ENCODE measurements around the gene HBZ. TPM values are rescaled to one million over a fixed set of nuclear protein-coding genes. Genes with fewer than 3 reads are reported as not detected.
"Not testable (repeated sequence)": the region's sequence is repeated elsewhere in the genome, so short reads cannot be mapped to it uniquely, and the experiment has no call there.

HBZ gene
- total and polyA plus RNA-seq, 3 donors from 2014 or later = 1.1 to 9.0 (median 3.7) TPM

- DNase-seq = no peak
- no peaks in the 10 kb centered on the region for H3K36me3 ChIP-seq (ENCODE audit: low read depth, missing control alignments)
- H3K27ac ChIP-seq = no peak overlapping the region
- no peaks in the 10 kb centered on the region for H3K9me3 ChIP-seq
- WGBS, 2 donors = 46 to 50% methylated on average over 5 to 6 of the region's 6 CpGs
- peaks cover 4% of the 10 kb centered on the region for H3K27me3 ChIP-seq
- H3K4me1 ChIP-seq = peaks cover 15% of the 10 kb centered on the region
- intact Hi-C loops (cut with DNase I; ENCODE audit: low total_unique reads) = no loop called here
- no peak overlapping the region for H3K4me3 ChIP-seq
- TF ChIP-seq CTCF (IDR thresholded peaks at IDR 0.05) (no peak), POLR2A (IDR thresholded peaks at IDR 0.05) (no peak)
Observed at GRCh38 chr16:168424-168823, 16.0 kb downstream of the HBZ start.

GRCh38 chr16:169014-169413 lies 16.6 kb downstream of the HBZ start:
- no peak for DNase-seq
- Histone ChIP-seq H3K9me3 (no peaks in the 10 kb centered on the region), H3K36me3 (ENCODE audit: low read depth, missing control alignments) (no peaks in the 10 kb centered on the region), H3K4me3 (no peak overlapping the region), H3K27ac (no peak overlapping the region), H3K4me1 (peaks cover 15% of the 10 kb centered on the region), H3K27me3 (peaks cover 4% of the 10 kb centered on the region)
- TF ChIP-seq CTCF (IDR thresholded peaks at IDR 0.05) (no peak), POLR2A (IDR thresholded peaks at IDR 0.05) (no peak)
- intact Hi-C loops (cut with DNase I; ENCODE audit: low total_unique reads) = no loop called here
- 40 to 56% methylated on average over 2 to 3 of the region's 3 CpGs for WGBS, 2 donors

GRCh38 chr16:170088-170507 lies 17.7 kb downstream of the HBZ start:
- not testable (repeated sequence) for H3K27me3 ChIP-seq

GRCh38 chr16:170788-171187 lies 18.3 kb downstream of the HBZ start:
- no peak overlapping the region for H3K27ac ChIP-seq
- TF ChIP-seq CTCF (IDR thresholded peaks at IDR 0.05) = no peak
- H3K27me3 ChIP-seq = peaks cover 4% of the 10 kb centered on the region
- intact Hi-C loops (cut with DNase I; ENCODE audit: low total_unique reads) = no loop called here
- no peaks in the 10 kb centered on the region for H3K36me3 ChIP-seq (ENCODE audit: low read depth, missing control alignments)
- 39 to 92% methylated on average over 1 of the region's 1 CpG for WGBS, 2 donors
- H3K9me3 ChIP-seq = no peaks in the 10 kb centered on the region
- no peak overlapping the region for H3K4me3 ChIP-seq
- H3K4me1 ChIP-seq = peaks cover 7% of the 10 kb centered on the region
- DNase-seq = no peak

More at GRCh38 chr16:170088-170507, 17.7 kb downstream of the HBZ start:
- H3K36me3 ChIP-seq (ENCODE audit: low read depth, missing control alignments); intact Hi-C loops (cut with DNase I; ENCODE audit: low total_unique reads); H3K27ac ChIP-seq; H3K9me3 ChIP-seq; H3K4me3 ChIP-seq: not testable (repeated sequence)
- 18 to 29% methylated on average over 5 of the region's 5 CpGs for WGBS, 2 donors
- H3K4me1 ChIP-seq = peaks cover 14% of the 10 kb centered on the region
- DNase-seq = peak; percentile 48

GRCh38 chr16:172374-172941 lies 20.0 kb downstream of the HBZ start, which contains the start of gene HBA2:
Gene HBA2 (plus strand): TSS chr16:172876. CDS start chr16:172913, 37 bp downstream.
- H3K9me3 ChIP-seq; H3K4me3 ChIP-seq; H3K36me3 ChIP-seq (ENCODE audit: low read depth, missing control alignments); H3K4me1 ChIP-seq; H3K27me3 ChIP-seq; DNase-seq; H3K27ac ChIP-seq; intact Hi-C loops (cut with DNase I; ENCODE audit: low total_unique reads): not testable (repeated sequence)
- no CpG with 5 or more reads among the region's 74 CpGs for WGBS, 2 donors

- H3K9me3 ChIP-seq; H3K27ac ChIP-seq; intact Hi-C loops (cut with DNase I; ENCODE audit: low total_unique reads); H3K4me3 ChIP-seq; H3K4me1 ChIP-seq; H3K27me3 ChIP-seq; DNase-seq; H3K36me3 ChIP-seq (ENCODE audit: low read depth, missing control alignments): not testable (repeated sequence)
- 2 to 6% methylated on average over 11 to 27 of the region's 44 CpGs for WGBS, 2 donors
Observed at GRCh38 chr16:173211-173854, 20.9 kb downstream of the HBZ start.

- H3K36me3 ChIP-seq (ENCODE audit: low read depth, missing control alignments); H3K4me3 ChIP-seq; H3K4me1 ChIP-seq; H3K9me3 ChIP-seq; H3K27ac ChIP-seq; H3K27me3 ChIP-seq; intact Hi-C loops (cut with DNase I; ENCODE audit: low total_unique reads): not testable (repeated sequence)
- WGBS, 2 donors = 23 to 34% methylated on average over 4 to 9 of the region's 13 CpGs
- DNase-seq = peak; percentile 36
Observed at GRCh38 chr16:173928-174769, 21.7 kb downstream of the HBZ start.
